Endothelial cell of hepatic sinusoid (primary cell): ENCODE measurements around the gene DPP6.

Experiments used
- in situ Hi-C: cut with HindIII; loops from 2 replicates; pipeline ENCODE4 v1.10.0; 2017; ENCODE audit warnings: low sequenced_read_pairs

DPP6 gene

DNA sequence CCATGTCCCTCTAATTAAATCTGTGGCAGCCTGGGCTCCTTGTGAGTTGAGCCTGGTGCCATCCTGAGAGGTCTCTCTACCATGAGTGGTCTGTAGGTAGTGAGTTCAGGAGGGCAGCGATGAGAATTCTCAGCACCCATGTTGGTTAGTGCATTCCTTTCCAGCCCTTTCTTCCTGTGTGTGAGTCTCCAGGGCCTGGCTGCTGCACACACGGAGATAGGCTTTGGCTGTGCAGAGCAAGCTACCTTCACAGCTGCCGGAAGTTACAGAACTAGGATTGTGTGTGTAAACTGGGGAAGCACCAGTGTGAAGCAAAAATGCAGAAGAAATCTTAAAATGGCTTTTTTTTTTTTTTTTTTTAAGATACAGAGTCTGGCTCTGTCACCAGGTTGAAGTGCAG lies 592.2 kb downstream of the DPP6 start:
- in situ Hi-C loops: no loop called here

DNA sequence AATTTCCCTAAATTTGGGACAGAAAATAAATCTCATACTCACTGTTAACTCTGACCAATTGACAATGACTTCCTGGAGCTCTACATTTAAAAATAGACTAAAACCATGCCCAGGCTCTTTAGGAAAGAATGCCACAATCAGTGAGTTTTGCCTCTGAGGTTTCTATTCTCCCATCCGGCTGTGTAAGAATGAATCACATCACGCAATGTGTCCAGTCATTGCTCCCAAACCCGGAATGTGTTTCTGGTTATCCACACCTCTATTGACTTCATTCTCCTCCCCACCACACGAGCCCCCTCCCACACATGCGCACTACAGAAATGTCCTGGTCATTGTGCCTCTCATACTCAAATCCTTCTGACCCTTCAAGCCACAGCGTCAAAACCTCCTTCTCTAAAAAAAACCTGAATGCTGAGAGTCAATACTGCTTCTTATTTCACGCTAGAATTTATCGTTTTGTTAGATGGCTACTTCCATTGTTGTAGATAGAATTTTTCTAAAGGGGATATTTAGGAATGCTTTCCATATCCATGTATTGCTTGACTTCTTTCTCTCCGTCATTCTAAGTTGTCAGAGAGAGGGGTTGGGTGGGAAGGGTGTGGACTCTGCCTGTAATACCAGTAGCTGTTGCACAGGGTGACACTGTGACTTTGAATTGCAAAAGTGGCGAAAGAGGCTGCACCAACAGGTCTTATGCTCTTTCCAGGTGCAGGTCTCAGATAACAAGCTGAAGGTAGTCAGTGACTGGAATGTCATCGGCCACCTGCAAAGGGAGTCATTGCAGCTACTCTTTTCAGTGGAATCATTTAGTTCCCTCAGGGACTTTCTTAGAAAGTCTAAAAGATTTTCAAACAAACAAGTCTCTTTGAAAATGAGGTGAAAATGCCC lies 594.2 kb downstream of the DPP6 start:
- in situ Hi-C loops: no loop called here

DNA sequence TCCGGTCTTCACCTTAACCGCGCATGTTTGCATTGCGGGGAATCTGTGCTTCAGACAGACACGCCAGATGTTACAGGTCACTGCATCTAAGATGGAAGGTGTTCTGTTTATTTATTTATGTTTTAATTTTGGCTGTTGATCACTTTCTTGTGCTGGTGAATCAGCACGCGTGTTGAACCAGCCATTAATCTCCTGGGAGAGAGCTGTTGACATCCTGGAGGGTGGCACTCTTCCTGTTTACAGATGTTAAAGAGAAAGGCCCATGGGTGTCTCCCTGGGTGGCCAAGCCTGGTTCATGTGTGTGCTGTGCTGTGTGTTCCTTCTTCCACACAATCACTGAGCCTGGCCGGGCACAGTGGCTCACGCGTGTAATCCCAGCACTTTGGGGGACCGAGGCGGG lies 595.4 kb downstream of the DPP6 start:
- in situ Hi-C loops: no loop called here

DNA sequence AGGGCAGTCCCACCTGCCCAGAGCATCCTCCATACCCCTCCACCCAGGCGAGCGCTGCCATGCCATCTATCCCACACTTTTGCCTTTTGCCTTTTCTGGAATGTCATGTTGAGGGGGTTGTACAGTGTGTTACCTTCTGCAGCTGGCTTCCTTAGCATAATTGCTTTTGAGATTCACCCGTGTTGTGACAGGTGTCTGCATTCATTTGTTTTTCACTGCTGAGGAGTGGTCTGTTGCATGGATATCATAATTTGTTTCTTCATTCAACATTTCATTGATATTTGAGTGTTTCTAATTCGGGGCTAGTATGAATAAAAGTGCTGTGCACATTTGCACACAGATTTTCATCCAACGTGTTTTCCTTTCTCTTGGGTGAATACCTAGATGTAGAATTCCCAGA lies 596.8 kb downstream of the DPP6 start:
- in situ Hi-C loops: no loop called here

DNA sequence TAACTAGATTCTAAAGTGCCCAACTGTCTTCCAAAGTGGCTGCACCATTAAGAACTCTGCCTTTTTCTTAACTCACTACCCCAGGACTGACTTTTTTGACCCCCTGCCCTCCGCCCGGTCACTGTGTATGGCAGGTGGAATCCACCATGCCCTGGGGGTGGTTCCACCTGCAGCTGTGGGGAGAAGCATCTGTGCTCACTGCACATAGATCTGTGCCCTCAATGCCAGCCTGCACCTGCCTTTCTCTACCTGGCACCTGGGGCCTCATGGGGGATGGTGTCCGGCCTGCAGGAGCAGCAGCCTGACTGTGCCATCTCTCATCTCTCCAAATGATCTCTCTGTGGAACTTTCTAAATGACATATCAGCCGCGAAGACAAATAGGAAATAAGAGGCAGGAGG lies 597.2 kb downstream of the DPP6 start:
- in situ Hi-C loops: no loop called here

DNA sequence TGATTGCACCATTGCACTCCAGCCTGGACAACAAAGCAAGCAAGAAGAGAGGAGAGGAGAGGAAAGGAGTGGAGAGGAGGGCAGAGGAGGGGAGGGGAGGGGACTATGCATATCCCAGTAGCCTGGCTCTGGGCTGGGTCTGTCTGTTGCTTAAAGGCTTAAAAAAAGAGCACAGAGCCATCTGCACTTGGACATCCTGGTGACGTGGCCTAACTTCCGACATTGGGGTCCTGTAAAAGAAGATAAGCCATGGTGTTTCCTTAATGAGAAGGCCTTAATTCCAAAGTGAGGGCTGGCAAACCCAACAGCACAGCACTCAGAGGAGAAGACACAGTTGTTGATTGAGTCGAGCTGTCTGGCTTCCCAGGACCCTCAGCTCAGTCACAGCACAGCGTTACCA lies 598.1 kb downstream of the DPP6 start:
- in situ Hi-C loops: no loop called here

DNA sequence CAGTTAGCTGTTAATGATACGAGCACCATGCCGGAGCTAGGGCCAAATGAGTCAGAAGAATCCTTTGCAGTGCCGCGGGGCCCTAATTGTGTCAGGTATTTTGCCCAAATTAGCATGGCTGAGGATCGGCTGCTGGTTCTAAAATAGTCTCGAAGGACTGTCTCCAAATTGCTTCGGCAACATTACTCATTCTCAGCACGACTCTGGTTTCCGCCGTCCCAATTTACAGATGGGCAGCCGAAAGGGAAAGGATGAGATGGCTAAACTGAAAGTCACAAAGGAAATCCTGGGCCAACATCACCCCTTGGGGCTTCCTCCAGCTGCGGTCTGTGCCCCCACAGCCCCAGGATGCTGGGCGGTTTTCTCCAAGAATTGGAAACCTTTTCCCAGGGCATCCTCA lies 599.3 kb downstream of the DPP6 start:
- in situ Hi-C loops: no loop called here

DNA sequence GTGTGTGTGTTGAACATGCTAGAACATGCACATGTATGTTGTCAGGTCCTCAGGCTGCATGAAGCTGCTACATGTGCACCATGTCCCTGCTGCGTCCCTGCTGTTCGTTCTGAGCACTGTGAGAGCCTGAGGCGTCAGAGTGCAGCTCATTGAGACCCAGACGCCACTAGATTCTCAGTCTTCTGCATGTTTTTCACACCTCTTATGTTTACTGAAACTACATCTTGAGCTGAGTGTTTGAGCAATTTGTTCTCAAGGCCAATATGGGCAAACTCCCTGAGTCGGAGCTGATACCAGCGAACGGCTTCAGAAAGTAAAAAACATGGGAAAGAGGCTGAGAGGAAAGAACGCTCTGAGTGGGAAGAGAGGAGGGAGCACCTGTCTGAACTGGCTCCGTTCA lies 600.4 kb downstream of the DPP6 start:
- in situ Hi-C loops: no loop called here

DNA sequence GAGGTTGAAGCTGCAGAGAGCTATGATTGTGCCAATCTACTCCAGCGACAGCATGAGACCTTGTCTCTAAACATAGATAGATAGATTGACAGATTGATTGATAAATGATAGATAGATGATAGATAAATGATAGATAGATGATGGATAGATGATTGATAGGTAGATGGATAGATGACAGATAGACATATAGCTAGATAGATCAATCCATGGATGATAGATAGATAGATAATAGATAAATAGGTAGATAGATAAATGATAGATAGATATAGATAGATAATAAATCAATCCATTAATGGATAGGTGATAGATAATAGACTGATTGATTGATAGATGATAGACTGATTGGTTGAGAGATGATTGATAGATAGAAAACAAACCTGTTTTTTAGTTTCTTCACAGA lies 601.1 kb downstream of the DPP6 start:
- in situ Hi-C loops: no loop called here

DNA sequence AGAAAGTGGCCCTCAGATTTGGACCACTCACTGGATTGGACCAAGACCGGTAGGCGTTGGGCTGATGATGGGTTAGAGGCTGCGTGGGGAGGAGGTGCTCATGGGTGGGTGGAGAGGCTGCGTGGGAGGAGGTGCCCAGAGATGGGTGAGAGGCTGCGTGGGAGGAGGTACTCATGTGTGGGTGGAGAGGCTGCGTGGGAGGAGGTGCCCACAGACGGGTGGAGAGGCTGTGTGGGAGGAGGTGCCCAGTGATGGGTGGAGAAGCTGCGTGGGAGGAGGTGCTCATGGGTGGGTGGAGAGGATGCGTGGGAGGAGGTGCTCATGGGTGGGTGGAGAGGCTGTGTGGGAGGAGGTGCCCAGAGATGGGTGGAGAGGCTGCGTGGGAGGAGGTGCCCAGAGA lies 604.4 kb downstream of the DPP6 start:
- in situ Hi-C loops: no loop called here

DNA sequence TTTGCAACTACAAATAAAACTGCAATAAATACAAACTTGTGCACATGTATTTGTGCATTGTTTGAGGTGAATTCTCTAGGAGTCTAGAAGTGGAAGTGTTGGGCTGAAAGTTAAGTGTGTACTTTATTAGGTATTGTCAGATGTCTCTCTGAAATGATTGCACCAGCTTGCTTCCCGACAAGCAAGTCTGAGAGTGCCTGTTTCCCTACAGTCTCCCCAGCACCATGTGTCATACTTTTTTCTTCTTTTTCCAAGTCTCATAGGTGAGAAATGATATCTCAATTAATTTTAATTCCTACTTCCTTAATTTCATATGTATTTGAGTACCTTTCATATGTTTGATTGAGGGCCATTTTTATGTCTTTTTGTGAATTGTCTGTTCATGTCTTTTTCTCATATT lies 614.6 kb downstream of the DPP6 start:
- in situ Hi-C loops: loop anchor here (5.0 kb wide), 1 partner anchor 66 kb away; no protein-coding TSS in a partner anchor

DNA sequence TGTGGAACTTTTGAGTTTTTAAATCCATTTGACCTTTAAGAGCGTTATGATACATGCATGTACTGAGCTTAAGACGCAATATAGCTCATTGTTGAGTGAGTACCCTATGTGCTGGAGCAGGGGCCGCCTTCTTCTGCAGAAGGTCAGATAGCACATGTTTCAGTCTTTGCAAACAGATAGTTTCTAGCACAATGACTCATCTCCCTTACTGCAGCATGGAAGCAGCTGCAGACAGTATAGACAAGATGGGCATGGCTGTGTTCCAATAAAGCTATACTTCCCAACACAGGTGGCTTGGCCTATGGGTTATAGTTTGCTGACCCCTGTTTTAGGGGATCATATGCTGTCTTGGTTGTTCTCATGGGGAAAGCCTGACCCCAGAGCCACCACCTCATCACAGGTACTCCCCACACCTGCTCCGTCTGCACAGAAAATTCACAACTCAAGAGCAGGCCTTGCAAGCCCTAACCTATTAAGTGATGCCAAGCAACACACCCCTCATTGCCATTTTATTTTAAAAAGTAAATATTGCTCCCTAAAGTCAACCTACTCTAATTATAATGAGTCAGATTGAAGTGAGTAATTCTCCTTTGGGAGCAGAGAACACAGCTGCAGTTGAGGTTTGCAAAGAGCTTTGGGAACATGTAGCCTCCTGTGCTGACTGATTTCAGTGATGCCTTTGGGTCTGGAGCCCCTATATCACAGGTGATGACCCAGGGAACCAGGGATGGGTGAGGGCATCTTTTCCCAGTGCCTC lies 620.6 kb downstream of the DPP6 start:
- in situ Hi-C loops: no loop called here

DNA sequence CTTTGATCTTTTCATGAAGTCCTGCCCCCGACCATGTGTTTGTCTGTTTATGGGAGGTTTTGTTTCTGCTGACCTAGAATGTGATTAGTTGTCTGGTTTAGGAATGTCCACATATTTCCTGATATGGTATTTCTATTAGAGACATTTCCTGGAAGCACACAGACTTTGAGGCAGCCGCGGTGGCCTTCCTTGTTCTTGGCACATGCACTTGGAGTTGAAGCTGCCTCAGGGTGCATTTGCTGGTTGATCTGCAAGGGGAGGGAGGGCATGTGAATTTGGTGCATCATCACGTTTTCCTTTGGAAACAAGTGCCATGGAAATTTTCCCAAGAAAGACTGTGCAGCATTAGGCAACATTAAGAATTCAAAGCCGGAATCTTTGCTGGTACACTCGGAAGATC lies 622.0 kb downstream of the DPP6 start:
- in situ Hi-C loops: no loop called here

DNA sequence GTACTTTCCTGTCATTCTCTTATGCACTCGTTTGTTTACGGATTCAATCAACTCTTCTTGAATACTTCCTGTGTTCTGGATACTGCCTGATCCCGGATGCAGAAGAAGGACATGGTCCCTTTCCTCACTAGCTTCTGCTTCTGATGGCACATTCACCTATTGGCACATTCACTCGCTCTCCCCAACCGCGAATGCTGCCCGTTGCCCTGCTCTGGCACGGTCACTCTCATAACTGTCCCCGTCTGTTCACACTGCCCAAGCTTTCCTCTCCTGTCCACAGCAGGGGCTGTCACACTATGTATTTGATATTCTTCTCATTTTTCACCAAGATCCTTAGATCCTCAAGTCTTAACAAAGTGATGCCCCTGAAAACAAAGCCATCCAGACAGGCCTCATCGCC lies 623.4 kb downstream of the DPP6 start:
- in situ Hi-C loops: loop anchor here (5.0 kb wide), 1 partner anchor 87 kb away; no protein-coding TSS in a partner anchor

DNA sequence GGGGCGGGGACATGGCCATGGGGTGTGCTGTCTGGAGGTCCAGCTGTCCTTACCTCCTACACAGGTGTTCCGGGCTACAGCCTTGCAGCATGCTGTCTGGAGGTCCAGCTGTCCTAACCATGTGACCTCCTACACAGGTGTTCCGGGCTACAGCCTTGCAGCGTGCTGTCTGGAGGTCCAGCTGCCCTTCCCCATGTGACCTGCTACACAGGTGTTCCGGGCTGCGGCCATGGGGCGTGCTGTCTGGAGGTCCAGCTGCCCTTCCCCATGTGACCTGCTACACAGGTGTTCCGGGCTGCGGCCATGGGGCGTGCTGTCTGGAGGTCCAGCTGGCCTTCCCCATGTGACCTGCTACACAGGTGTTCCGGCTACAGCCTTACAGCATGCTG lies 623.8 kb downstream of the DPP6 start:
- in situ Hi-C loops: loop anchor here (5.0 kb wide), 1 partner anchor 86 kb away; no protein-coding TSS in a partner anchor

DNA sequence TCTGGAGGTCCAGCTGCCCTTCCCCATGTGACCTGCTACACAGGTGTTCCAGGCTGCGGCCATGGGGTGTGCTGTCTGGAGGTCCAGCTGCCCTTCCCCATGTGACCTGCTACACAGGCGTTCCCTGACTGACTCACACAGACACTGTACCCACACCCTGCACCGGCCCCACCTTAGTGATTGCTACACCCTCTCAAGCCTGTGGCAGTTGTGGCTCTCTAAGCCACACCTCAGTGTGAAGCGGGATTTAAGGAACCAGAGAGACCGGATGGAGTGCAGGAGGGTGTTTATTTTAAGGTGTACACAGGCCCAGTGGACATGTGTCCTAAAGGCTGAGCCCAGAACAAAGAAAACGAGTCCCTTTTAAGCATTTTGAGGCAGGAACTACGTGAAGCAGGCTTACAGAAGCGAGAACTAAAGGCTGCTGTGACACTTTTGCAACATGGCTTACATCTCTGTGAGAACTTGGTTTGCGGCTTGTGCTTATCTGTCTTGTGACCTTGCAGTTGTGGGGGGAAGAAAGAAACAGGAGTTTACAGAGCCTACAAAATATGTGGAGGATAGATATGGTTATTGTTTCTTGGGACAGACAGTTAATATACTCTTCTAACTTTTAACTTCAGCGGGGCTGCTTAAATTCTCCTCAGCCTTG lies 624.4 kb downstream of the DPP6 start:
- in situ Hi-C loops: loop anchor here (5.0 kb wide), 1 partner anchor 86 kb away; no protein-coding TSS in a partner anchor

DNA sequence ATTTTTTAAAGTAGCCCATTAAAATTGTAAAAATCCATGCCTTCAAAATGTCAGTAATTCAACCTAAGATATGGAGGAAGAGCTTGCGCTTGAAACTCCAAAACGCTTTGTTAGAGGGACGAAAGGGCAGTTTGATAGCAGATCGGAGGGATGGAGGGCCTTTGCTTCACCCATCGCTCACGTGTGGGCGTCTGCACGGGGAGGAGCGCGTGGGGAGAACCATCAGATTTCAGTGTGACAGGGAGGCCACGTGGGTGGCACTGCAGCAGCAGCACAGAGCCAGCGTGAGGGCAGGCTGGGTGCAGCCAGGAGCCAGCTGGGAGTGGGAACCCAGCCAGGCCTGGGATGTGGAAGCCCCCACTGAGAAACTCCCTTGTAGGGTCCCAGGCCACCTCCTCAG lies 625.3 kb downstream of the DPP6 start:
- in situ Hi-C loops: loop anchor here (5.0 kb wide), 1 partner anchor 85 kb away; no protein-coding TSS in a partner anchor

DNA sequence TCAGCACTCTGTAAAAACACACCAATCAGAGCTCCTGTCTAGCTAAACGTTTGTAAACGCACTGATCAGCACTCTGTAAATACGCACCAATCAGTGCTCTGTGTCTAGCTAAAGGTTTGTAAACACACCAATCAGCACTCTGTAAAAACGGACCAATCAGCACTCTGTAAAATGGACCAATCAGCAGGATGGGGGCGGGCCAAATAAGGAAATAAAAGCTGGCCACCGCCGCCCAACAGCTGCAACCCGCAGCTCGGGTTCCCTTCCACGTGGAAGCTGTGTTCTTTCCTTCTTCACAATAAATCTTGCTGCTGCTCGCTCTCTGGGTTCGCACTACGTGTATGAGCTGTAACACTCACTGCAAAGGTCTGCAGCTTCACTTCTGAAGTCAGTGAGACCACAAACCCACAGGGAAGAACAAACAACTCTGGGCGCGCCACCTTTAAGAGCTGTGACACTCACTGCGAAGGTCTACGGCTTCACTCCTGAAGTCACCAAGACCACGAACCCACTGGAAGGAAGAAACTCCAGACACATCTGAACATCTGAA lies 625.9 kb downstream of the DPP6 start:
- in situ Hi-C loops: loop anchor here (5.0 kb wide), 1 partner anchor 84 kb away; no protein-coding TSS in a partner anchor

DNA sequence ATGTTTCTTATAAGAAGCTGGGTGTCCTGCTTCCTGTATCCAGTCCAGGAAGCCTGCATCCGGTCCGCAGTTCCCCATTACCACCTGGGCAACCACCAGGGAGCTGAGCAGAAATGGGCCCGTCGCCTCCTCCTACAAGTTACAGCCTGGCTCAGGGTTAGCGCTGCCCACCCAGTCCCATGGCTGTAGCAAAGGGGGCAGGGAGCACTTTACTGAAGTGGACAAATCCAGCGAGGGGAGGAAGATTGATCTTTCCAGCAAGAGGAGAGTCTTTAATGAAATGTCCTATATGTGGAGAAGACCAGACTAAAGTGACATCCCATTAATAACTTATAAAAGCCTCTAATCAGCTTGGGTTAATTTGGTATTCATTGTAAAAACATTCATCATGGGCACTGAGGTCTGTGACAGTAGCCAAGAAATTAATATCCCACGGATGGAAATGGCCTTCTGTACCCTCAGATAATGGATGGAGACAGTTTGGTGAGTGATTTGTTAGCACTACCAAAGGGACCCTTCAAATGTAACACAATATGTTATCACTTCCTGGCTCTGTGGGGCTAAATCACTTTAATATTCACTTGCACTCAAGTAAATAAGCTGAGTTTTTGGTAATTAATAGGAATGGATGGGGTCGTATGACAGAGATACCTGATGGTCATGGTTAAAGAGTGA lies 627.3 kb downstream of the DPP6 start:
- in situ Hi-C loops: loop anchor here (5.0 kb wide), 1 partner anchor 83 kb away; no protein-coding TSS in a partner anchor

DNA sequence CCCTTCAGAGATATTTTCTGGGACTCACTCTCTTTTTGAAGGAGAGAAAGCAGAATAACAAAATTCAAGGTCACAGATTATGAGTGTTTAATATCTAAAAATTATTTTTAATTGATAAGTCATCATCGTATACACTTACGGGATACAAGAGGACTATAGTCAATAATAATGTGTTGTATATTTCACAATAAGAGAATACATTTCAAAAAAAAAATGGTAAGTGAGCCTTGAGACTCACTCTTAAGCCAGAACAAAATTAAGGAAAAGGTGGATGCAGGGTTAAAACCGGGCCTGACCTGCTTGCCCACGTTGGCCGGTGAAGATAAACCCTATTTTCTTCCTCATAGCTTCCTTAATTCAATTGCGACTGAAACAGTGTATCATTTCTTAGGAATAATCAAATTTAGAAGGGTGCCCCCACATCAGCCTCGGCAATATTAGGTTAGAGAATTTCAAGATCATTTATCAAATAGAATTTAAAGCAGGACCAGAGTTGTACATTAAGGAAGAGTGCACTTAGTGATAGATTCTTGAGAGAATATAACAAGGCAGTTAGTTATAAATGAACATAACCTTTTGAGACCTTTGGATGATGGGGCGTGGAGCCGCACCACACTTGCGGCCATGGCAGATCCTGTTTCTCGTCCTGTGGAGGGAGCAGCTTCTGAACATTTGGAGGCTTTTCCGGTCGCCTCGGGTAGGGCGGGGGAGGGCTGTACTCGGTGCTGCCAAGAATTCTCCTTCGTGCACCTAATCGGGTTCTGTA lies 628.9 kb downstream of the DPP6 start:
- in situ Hi-C loops: no loop called here
